CD4-positive, alpha-beta T cell (primary cell): ENCODE measurements around the gene SLC36A1. TPM values are rescaled to one million over a fixed set of nuclear protein-coding genes. Genes with fewer than 3 reads are reported as not detected.

Source experiments
- ATAC-seq: fragments of 200-7000 bp; cut with Tn5 transposase; one replicate; pipeline ENCODE4 v1.10.0; 2022; ENCODE audit warnings: mild to moderate bottlenecking; ENCODE audit not compliant: poor library complexity
- CTCF ChIA-PET: fragments of 350-600 bp; sonication (Branson Sonifier 250); formaldehyde crosslinking; loops from one replicate; lab custom pipeline; 2021; ENCODE audit warnings: antibody characterized with exemption, inconsistent platforms; lab: Charles Lee
- POLR2A ChIA-PET: fragments of 350-600 bp; sonication (Branson Sonifier 250); formaldehyde crosslinking; loops from one replicate; lab custom pipeline; 2021; ENCODE audit warnings: antibody characterized with exemption, inconsistent platforms; lab: Charles Lee
- DNase-seq, 14 experiments: peaks; one replicate each; pipeline ENCODE4 v3.0.0-alpha.2; 2013 to 2020; ENCODE audit warnings: mixed read lengths in 2 of 14
- H3K27ac ChIP-seq, 2 donors: one replicate each; pipeline versions ENCODE4 v1.5.1 to v1.7.0; 2013; ENCODE audit warnings: low read length in 2 of 2, low read depth in 1 of 2, mild to moderate bottlenecking in 1 of 2
- H3K27me3 ChIP-seq, 2 experiments: 1 replicate in 1 of 2; 2 replicates in 1 of 2; pipeline versions ENCODE4 v1.6.1 to v1.7.0; 2013; ENCODE audit warnings: low read length in 2 of 2, control low read depth in 1 of 2, mild to moderate bottlenecking in 1 of 2, moderate library complexity in 1 of 2; ENCODE audit not compliant: insufficient read depth in 2 of 2, control insufficient read depth in 1 of 2
- H3K36me3 ChIP-seq: one replicate; pipeline ENCODE4 v1.6.1; 2013; ENCODE audit warnings: low read length, control low read depth; ENCODE audit not compliant: insufficient read depth
- H3K4me1 ChIP-seq: one replicate; pipeline ENCODE4 v1.6.1; 2013; ENCODE audit warnings: low read length, control low read depth; ENCODE audit not compliant: insufficient read depth
- H3K4me3 ChIP-seq: one replicate; pipeline ENCODE4 v1.5.1; 2013; ENCODE audit warnings: mild to moderate bottlenecking, low read length, moderate library complexity
- H3K9me3 ChIP-seq, 2 experiments: 1 replicate in 1 of 2; 2 replicates in 1 of 2; pipeline versions ENCODE4 v1.6.1 to v1.7.0; 2013; ENCODE audit warnings: low read length in 2 of 2, mild to moderate bottlenecking in 2 of 2, control low read depth in 1 of 2, moderate library complexity in 1 of 2; ENCODE audit not compliant: control insufficient read depth in 1 of 2, insufficient read depth in 1 of 2
- H3K27ac Mint-ChIP-seq: one replicate; pipeline ENCODE4 v1.8.0; 2020; ENCODE audit warnings: mixed read lengths
- H3K27me3 Mint-ChIP-seq: one replicate; pipeline ENCODE4 v1.8.0; 2021; ENCODE audit warnings: mixed read lengths
- H3K36me3 Mint-ChIP-seq: one replicate; pipeline ENCODE4 v1.8.0; 2021; ENCODE audit warnings: low read depth, mixed read lengths
- H3K4me1 Mint-ChIP-seq: one replicate; pipeline ENCODE4 v1.8.0; 2021; ENCODE audit warnings: low read depth, mixed read lengths
- H3K4me3 Mint-ChIP-seq: one replicate; pipeline ENCODE4 v1.8.0; 2020; ENCODE audit warnings: mild to moderate bottlenecking, mixed read lengths
- H3K9me3 Mint-ChIP-seq: one replicate; pipeline ENCODE4 v1.8.0; 2020; ENCODE audit warnings: mixed read lengths
- intact Hi-C, 2 experiments: fragments of 100-400 bp; cut with DNase I in 1 of 2; cut with micrococcal nuclease in 1 of 2; formaldehyde crosslinking; loops; one replicate each; pipeline versions ENCODE4 v1.15.1 to v1.9.0; 2023 to 2025; cut with DNase I, micrococcal nuclease
- total RNA-seq, 174 experiments: library from RNA in 2 of 174; stranded (reverse) in 2 of 174; gene quantifications; one replicate each; pipeline ENCODE4 v1.2.3 and lab custom pipeline; 2021 to 2026
- TF ChIP-seq, protein P1 (sequence below): fragments of 200-600 bp; IDR thresholded peaks from one replicate; pipeline ENCODE4 v1.8.0; 2022; ENCODE audit warnings: antibody characterized with exemption, mild to moderate bottlenecking

The SLC36A1 gene
- total RNA-seq, 2 experiments from 2014 or later: 2.2 to 2.8 TPM

GRCh38 chr5:151465476-151465875 is 18.1 kb downstream of the SLC36A1 start:
- TF ChIP-seq, protein P1, sequence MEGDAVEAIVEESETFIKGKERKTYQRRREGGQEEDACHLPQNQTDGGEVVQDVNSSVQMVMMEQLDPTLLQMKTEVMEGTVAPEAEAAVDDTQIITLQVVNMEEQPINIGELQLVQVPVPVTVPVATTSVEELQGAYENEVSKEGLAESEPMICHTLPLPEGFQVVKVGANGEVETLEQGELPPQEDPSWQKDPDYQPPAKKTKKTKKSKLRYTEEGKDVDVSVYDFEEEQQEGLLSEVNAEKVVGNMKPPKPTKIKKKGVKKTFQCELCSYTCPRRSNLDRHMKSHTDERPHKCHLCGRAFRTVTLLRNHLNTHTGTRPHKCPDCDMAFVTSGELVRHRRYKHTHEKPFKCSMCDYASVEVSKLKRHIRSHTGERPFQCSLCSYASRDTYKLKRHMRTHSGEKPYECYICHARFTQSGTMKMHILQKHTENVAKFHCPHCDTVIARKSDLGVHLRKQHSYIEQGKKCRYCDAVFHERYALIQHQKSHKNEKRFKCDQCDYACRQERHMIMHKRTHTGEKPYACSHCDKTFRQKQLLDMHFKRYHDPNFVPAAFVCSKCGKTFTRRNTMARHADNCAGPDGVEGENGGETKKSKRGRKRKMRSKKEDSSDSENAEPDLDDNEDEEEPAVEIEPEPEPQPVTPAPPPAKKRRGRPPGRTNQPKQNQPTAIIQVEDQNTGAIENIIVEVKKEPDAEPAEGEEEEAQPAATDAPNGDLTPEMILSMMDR: no peak
- POLR2A ChIA-PET: no interaction called here
- no peak overlapping the region for H3K27ac Mint-ChIP-seq
- intact Hi-C loops: no loop called here
- peaks cover 55% of the 10 kb centered on the region for H3K36me3 Mint-ChIP-seq
- Histone ChIP-seq H3K27me3 (no peaks in the 10 kb centered on the region), H3K4me1 (no peaks in the 10 kb centered on the region), H3K9me3 (no peaks in the 10 kb centered on the region), H3K36me3 (peaks cover 35% of the 10 kb centered on the region), H3K4me3 (no peak overlapping the region), H3K27ac (no peak overlapping the region)
- no peaks in the 10 kb centered on the region for H3K27me3 Mint-ChIP-seq
- ATAC-seq: no peak
- no peak for DNase-seq
- no peaks in the 10 kb centered on the region for H3K4me1 Mint-ChIP-seq
- no peak overlapping the region for H3K4me3 Mint-ChIP-seq
- CTCF ChIA-PET: no interaction called here
- no peaks in the 10 kb centered on the region for H3K9me3 Mint-ChIP-seq

DNA sequence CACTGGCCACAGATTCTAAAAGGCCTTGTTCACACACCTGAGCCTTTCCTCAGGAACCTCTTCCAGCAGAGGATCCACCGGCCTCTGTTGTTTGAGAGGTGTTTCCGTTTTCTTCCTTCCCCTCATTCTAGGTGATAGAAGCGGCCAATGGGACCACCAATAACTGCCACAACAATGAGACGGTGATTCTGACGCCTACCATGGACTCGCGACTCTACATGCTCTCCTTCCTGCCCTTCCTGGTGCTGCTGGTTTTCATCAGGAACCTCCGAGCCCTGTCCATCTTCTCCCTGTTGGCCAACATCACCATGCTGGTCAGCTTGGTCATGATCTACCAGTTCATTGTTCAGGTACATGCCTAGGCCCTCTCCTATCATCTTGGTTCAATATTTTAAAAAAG is 20.2 kb downstream of the SLC36A1 start:
- DNase-seq: no peak
- CTCF ChIA-PET: interaction anchor here (0.6 kb wide), 1 partner anchor 1620 kb away, joined by 3 read pairs; no protein-coding TSS in a partner anchor
- Mint-ChIP-seq H3K4me3 (no peak overlapping the region), H3K27me3 (no peaks in the 10 kb centered on the region), H3K36me3 (peaks cover 67% of the 10 kb centered on the region), H3K4me1 (no peaks in the 10 kb centered on the region), H3K9me3 (no peaks in the 10 kb centered on the region), H3K27ac (no peak overlapping the region)
- TF ChIP-seq, protein P1: no peak
- Histone ChIP-seq H3K36me3 (peaks cover 35% of the 10 kb centered on the region), H3K27ac (no peak overlapping the region), H3K9me3 (no peaks in the 10 kb centered on the region), H3K4me3 (no peak overlapping the region), H3K4me1 (no peaks in the 10 kb centered on the region), H3K27me3 (no peaks in the 10 kb centered on the region)
- intact Hi-C loops: no loop called here
- no peak for ATAC-seq
- POLR2A ChIA-PET: interaction anchor here (0.6 kb wide), 1 partner anchor 128 kb away, joined by 4 read pairs; no protein-coding TSS in a partner anchor

- Mint-ChIP-seq H3K27me3 (no peaks in the 10 kb centered on the region), H3K4me1 (no peaks in the 10 kb centered on the region), H3K36me3 (peaks cover 62% of the 10 kb centered on the region), H3K27ac (no peak overlapping the region), H3K4me3 (no peak overlapping the region), H3K9me3 (no peaks in the 10 kb centered on the region)
- no peaks in the 10 kb centered on the region for H3K9me3 ChIP-seq
- POLR2A ChIA-PET: interaction anchor here (0.5 kb wide), 1 partner anchor 13 kb away, joined by 4 read pairs; no protein-coding TSS in a partner anchor
- peaks cover 29% of the 10 kb centered on the region for H3K36me3 ChIP-seq
- no peak overlapping the region for H3K4me3 ChIP-seq
- no peaks in the 10 kb centered on the region for H3K27me3 ChIP-seq
- DNase-seq: no peak
- TF ChIP-seq, protein P1: no peak
- H3K4me1 ChIP-seq: no peaks in the 10 kb centered on the region
- intact Hi-C loops: no loop called here
- CTCF ChIA-PET: no interaction called here
- ATAC-seq: no peak
- no peak overlapping the region for H3K27ac ChIP-seq
These were observed 22.0 kb downstream of the SLC36A1 start for GRCh38 chr5:151469386-151469785.
